Body of pancreas (tissue), 4 donors: ENCODE measurements around the gene TXNRD2. TPM values are rescaled to one million over a fixed set of nuclear protein-coding genes. Genes with fewer than 3 reads are reported as not detected.
A peak's percentile ranks its signal among the peaks of the same experiment; 100 is the strongest.

Experiments
- ATAC-seq: fragments of 150-250 bp; one replicate; pipeline ENCODE4 v1.9.1; 2016
- DNase-seq, 4 donors: peaks; one replicate each; pipeline ENCODE4 v3.0.0-alpha.2; 2019
- H3K27ac ChIP-seq, 4 donors: fragments of 200-600 bp; sonication (generic); 1 replicate in 3 of 4; 2 replicates in 1 of 4; pipeline versions ENCODE4 v1.5.1 to v1.6.1; 2016 to 2019; ENCODE audit warnings: mild to moderate bottlenecking in 1 of 4, mixed read lengths in 1 of 4, moderate library complexity in 1 of 4
- H3K27me3 ChIP-seq, 2 donors: fragments of 200-600 bp; sonication (generic); one replicate each; pipeline ENCODE4 v1.6.0; 2016; ENCODE audit warnings: mild to moderate bottlenecking in 1 of 2
- H3K36me3 ChIP-seq, 2 donors: fragments of 200-600 bp; sonication (generic); replicated peaks in 1 of 2; 2 replicates each; pipeline ENCODE4 v1.5.1; 2016; ENCODE audit warnings: low read depth in 2 of 2; ENCODE audit not compliant: insufficient read depth in 1 of 2
- H3K4me1 ChIP-seq: fragments of 200-600 bp; sonication (generic); one replicate; pipeline ENCODE4 v1.6.0; 2016
- H3K4me3 ChIP-seq, 2 donors: fragments of 200-600 bp; sonication (generic); 1 replicate in 1 of 2; 2 replicates in 1 of 2; pipeline ENCODE4 v1.5.1; 2016 to 2019
- H3K9me3 ChIP-seq, 3 donors: fragments of 200-600 bp; sonication (generic); 1 replicate in 2 of 3; 2 replicates in 1 of 3; pipeline ENCODE4 v1.5.1; 2016
- POLR2A ChIP-seq, 3 donors: fragments of 450-650 bp; IDR thresholded peaks; one replicate each; pipeline ENCODE4 v1.6.1; 2016; ENCODE audit warnings: antibody characterized with exemption in 3 of 3, mild to moderate bottlenecking in 2 of 3
- WGBS, 2 donors: methylation state at CpG; one replicate each; pipeline ENCODE4 v1.1.5; 2017; 5-methylcytosine and 5-hydroxymethylcytosine counted together
- intact Hi-C: fragments of 100-400 bp; cut with DNase I; formaldehyde crosslinking; loops from one replicate; pipeline ENCODE4 v1.15.1; 2023
- total RNA-seq, 2 donors: library from RNA; depleted of rRNA; stranded (reverse); fragments of >200 nt; gene quantifications; one replicate each; pipeline ENCODE4 v1.1.0, GENCODE V29; 2016
- TF ChIP-seq, protein P1 (sequence below), 7 experiments: fragments of 450-650 bp in 4 of 7; fragments of 200-600 bp in 3 of 7; sonication (generic) in 3 of 7; IDR thresholded peaks; one replicate each; pipeline ENCODE4 v1.5.1; 2016 to 2019; ENCODE audit warnings: antibody characterized with exemption in 7 of 7

TXNRD2 gene
- total RNA-seq, 2 donors from 2014 or later: 22.1 to 23.6 TPM

DNA sequence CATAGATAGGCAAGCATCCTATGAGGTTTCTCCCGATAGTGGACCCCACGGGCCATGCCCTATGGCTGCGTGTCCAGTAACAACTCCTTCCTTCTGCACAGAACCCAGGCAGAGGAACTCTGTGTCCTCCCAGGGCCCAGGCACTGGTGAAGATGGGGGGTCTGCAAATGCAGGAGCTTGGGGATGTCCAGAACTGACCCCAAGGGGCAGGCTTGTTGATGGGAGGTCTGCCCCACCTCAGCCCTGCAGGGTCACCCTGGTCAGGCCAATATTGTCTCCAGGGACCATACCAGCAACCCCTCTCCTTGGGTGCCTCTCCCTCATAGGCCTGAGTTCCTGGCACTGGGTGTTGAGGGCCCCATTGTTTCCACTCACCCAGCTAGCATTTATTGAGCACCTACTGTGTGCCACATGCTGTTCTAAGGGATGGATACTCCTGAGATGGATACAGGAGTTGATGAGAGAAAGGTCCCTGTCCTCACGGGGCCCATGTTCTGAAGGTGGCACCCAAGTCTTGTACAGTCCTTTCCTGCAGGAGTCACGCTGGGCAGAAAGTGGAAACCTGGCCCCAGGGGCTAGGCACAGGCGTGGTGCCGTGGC, 26.3 kb upstream of the TXNRD2 start:
- intact Hi-C loops: no loop called here
- H3K4me1 ChIP-seq: peaks cover 13% of the 10 kb centered on the region

DNA sequence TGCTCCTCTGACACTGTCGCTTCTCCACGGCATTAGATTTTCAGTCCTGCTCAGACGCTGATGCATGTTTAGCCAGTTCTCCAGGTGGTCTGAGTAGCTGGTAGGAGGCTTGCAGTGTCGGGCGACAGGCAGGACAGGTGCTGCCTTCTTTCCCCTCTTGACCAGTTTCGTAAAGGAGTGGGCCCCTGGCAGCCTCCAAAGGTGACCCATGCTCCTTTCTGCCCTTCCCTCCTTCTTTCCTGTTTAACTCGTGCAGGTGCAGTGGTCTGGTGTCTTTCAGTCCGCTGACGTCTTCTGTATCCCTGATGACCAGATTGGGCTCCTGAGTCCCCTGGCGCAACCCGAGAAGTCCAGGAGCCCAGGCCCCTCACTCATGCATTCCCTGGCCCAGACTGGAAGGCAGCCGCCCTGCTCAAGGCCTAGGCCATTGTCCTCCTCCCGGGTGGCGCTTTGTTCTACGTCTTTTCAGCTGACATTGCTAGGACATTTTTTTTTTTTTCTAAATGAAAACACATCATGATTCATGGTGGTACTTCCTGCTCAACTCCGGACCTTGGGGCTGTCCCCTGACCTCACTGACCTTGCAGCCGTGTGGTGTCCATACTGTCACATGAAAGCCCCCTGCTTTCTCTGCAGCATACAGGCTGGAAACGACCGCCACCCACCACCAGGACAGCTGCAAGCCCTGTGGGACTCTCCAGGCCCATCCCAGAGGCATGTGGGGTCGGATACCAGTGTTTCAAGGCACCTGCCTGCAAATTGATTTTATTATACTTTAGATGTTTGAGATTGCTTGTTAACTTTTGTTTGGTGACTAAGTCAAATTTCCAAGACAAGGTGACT, 25.5 kb upstream of the TXNRD2 start:
- TF ChIP-seq, protein P1, sequence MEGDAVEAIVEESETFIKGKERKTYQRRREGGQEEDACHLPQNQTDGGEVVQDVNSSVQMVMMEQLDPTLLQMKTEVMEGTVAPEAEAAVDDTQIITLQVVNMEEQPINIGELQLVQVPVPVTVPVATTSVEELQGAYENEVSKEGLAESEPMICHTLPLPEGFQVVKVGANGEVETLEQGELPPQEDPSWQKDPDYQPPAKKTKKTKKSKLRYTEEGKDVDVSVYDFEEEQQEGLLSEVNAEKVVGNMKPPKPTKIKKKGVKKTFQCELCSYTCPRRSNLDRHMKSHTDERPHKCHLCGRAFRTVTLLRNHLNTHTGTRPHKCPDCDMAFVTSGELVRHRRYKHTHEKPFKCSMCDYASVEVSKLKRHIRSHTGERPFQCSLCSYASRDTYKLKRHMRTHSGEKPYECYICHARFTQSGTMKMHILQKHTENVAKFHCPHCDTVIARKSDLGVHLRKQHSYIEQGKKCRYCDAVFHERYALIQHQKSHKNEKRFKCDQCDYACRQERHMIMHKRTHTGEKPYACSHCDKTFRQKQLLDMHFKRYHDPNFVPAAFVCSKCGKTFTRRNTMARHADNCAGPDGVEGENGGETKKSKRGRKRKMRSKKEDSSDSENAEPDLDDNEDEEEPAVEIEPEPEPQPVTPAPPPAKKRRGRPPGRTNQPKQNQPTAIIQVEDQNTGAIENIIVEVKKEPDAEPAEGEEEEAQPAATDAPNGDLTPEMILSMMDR (IDR thresholded peaks at IDR 0.05): no peak
- TF ChIP-seq POLR2A (IDR thresholded peaks at IDR 0.05): no peak
- 73 to 74% methylated on average over 18 to 20 of the region's 20 CpGs for WGBS, 2 donors
- DNase-seq (no peak), ATAC-seq (no peak)
- no peaks in the 10 kb centered on the region for H3K27me3 ChIP-seq
- H3K27ac ChIP-seq: no peak overlapping the region
- H3K4me1 ChIP-seq: peaks cover 21% of the 10 kb centered on the region
- H3K4me3 ChIP-seq: no peak overlapping the region
- intact Hi-C loops: no loop called here
- no peaks in the 10 kb centered on the region for H3K9me3 ChIP-seq
- H3K36me3 ChIP-seq: no peaks in the 10 kb centered on the region

More for the DNA sequence above, 26.3 kb upstream of the TXNRD2 start:
- Histone ChIP-seq H3K27ac (no peak overlapping the region), H3K9me3 (no peaks in the 10 kb centered on the region), H3K27me3 (no peaks in the 10 kb centered on the region), H3K4me3 (no peak overlapping the region), H3K36me3 (no peaks in the 10 kb centered on the region)
- ATAC-seq (no peak), DNase-seq (no peak)
- TF ChIP-seq POLR2A (IDR thresholded peaks at IDR 0.05): no peak
- TF ChIP-seq, protein P1 (IDR thresholded peaks at IDR 0.05): no peak
- 84 to 97% methylated on average over 5 to 7 of the region's 7 CpGs for WGBS, 2 donors

DNA sequence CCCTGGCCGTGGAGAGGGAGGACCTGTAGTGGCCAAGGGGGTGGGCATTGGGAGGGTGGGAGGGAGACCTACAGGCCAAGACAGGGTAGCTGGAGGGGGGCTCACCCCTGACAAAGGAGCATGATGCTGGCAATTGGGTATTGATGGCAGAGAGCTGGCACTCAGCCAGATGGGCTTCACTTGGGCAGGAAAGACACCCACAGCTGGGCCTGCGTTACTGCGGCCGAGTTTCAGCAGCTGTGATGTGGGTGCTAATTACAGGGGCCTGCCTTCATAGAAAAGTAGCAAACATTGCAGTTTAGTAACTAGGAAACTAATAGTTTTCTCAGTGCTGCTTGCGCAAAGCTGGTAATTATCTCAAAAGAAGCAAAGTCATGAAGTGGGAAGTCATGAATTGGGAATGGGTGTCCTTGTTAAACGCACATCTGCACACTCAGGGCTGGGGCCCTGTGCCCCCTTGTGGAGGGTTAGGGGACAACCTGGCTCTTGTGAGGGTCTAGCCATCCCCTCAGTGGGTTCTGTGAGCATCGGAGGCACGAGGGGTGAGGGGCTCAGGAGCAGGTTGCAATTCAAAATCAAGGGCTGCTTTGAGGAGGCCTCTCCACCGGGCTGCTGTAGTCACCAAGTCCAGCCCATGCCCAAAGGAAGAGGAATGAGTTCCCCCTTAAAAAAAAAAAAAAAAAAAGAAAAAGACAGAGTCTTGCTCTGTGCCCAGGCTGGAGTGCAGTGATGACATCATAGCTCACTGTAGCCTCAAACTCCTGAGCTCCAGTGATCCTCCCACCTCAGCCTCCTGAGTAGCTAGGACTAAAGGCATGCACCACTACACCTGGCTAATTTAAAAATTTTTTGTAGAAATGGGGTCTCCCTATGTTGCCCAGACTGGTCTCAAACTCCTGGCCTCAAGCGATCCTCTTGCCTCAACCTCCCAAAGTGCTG, 24.4 kb upstream of the TXNRD2 start:
- no peaks in the 10 kb centered on the region for H3K36me3 ChIP-seq
- DNase-seq: no peak
- H3K4me3 ChIP-seq: no peak overlapping the region
- intact Hi-C loops: no loop called here
- ATAC-seq: no peak
- no peaks in the 10 kb centered on the region for H3K9me3 ChIP-seq
- H3K27me3 ChIP-seq: no peaks in the 10 kb centered on the region
- WGBS, 2 donors: 74 to 81% methylated on average over 10 of the region's 10 CpGs
- H3K27ac ChIP-seq: no peak overlapping the region
- TF ChIP-seq POLR2A (IDR thresholded peaks at IDR 0.05): no peak
- TF ChIP-seq, protein P1 (IDR thresholded peaks at IDR 0.05): peak in 1 of 7 experiments; percentile 6
- H3K4me1 ChIP-seq: peaks cover 32% of the 10 kb centered on the region

DNA sequence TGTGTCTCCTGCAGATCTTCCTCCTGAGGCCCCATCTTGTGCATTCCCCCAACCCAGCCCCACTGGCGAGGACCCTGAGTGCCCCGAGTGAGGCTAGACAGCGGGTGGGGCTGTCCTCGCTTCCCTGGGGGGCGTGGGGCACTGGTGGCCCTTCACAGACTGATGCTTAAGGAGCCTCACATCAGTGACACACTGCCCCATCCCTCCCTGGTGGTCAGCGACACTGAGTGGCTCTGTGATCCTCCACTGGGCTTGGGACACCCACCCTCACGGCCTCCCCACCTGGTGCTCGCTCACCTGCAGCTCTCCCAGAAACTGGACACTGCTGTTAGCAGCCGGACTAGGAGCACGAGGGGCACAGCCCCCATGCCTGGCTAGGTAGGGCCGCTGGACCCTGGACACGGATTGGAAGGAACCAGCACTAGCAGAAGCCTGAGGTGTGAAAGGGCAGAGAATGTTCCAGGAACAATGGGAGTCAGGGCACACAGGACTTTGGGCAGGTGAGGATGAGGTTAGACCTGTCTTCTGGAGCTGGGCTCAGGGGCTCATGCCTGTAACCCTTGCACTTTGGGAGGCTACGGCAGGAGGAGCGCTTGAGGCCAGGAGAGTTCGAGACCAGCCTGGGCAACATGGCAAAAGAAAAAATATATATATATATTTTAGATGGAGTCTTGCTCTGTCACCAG, 23.2 kb upstream of the TXNRD2 start:
- ATAC-seq (no peak), DNase-seq (no peak)
- no peak for TF ChIP-seq POLR2A (IDR thresholded peaks at IDR 0.05)
- TF ChIP-seq, protein P1 (IDR thresholded peaks at IDR 0.05): no peak
- WGBS, 2 donors: 93% methylated on average over 12 of the region's 15 CpGs; no CpG with 5 or more reads in 1 of the 2 donors
- H3K27ac ChIP-seq: no peak overlapping the region
- intact Hi-C loops: no loop called here
- H3K4me3 ChIP-seq: no peak overlapping the region
- H3K4me1 ChIP-seq: peaks cover 44% of the 10 kb centered on the region
- H3K27me3 ChIP-seq: no peaks in the 10 kb centered on the region
- H3K36me3 ChIP-seq: no peaks in the 10 kb centered on the region
- no peaks in the 10 kb centered on the region for H3K9me3 ChIP-seq
